NCI-H748 (cell line): ENCODE data around the gene KLK3.

Experiments used
- DNase-seq: peaks from one replicate; lab custom pipeline; 2025; ENCODE audit not compliant: unreplicated experiment; lab: John Stamatoyannopoulos, UW

KLK3 gene

DNA sequence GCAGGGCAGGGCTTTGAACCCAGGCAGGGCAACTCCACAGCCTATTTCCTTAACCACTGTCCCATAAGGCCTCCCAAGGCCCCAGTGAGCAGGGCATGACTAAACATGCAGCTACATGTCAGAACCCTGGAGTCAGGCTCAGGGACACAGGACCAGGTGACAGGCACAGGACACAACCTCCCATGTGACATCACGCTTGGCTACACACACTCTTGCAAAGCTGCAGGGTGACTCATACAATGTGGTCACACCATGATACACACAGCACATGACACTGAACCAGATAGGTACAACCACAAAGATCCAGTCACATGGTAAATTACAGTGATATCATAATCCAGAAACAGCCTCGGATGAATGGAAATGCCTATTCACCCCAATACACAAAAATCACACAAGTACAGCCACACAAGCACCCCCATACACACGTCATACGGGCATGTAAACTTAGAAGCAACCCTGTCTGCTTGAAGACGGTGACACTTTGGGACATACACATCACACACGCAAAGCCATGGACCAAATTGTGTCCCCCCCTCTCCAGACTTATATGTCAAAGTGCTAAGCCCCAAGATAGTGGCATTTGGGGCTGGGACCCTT is 42.0 kb downstream of the KLK3 start:
- DNase-seq = peak; percentile 36

DNA sequence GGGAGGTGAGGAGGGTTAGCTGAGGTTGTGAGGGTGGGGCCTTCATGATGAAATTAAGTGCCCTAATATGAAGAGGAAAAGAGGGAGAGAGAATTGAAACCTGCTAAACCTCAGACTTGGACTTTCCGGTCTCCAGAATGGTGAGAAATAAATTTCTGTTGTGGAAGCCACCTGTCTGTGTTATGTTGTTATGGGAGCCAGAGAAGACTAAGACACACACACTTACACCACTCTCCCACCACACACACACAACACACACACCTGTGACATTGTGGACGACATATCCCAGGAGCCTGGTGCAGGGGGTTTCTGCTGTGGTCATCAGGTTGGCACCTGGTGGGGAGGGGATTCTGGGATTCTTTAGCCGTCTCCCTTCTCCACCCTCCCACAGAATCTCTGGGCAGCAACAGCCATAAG is 42.5 kb downstream of the KLK3 start:
- DNase-seq = no peak

DNA sequence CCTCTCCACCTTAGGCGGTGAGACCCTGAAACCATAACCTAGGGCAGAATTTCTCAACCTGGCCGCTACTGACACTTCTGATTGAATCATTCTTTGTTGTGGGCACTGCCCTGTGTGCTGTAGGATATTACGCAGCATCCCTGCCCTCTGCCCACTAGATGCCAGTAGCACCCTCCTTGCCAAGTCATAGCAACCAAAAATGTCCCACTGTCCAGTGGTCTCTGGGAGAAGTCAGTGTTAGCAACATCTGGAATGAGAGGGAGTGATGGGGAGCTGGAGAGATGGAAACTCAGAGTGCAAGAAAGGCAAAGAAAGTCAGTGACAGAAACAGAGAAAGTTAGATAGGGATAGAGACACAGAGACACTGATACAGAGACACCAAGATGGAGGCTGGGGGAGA is 42.9 kb downstream of the KLK3 start:
- no peak for DNase-seq

DNA sequence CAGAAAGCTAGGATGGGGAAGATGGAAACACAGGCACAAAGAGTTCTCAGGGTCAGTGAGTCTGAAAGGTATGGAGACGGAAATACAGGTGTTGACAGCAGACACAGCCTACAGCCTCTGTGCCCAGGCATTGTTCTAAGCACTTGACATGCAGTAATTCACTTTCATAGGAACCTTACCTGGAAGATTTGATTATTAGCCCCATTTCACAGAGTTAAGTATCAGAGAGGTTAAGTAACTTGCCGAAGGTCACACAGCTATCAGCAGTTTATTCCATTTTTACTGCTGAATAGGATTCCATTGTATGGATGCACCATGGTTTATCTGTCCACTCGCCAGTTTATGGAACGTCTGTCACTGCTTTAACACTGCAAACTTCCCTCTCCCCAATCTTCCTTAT is 43.3 kb downstream of the KLK3 start:
- DNase-seq = no peak

DNA sequence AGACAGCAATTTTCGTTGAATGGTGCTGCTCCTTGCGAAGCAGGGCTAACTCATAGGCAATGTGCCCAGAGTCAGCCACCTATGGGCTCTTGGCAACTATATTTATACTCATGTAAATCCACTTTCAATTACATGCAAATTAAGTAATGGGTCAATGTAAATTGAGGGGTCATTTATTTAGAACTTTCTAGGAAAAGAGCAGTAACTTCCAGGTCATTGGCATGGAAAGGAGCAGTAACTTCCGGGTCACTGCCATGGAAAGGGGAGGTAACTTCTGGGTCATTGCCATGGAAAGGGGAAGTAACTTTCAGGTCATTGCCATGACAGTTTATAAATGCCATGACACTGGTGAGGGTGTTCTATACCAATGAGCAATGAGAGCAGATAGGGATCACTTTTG is 44.9 kb downstream of the KLK3 start:
- no peak for DNase-seq

DNA sequence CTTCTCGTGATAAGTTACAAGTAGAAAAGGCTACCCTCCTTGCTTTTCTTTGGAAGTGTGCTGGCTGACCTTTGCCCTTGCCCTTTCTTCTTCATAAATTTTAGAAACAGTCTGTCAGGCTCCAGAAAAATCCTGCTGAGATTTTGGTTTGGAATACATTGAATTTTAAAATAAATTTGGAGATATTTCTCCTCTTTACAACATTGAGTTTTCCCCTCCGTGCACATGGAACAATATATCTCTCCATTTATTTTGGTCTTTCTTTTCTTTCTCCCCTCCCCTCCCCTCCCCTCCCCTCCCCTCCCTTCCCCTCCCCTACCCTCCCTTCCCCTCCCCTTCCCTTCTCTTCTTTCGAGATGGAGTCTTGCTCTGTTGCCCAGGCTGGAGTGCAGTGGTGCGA is 47.9 kb downstream of the KLK3 start:
- no peak for DNase-seq

DNA sequence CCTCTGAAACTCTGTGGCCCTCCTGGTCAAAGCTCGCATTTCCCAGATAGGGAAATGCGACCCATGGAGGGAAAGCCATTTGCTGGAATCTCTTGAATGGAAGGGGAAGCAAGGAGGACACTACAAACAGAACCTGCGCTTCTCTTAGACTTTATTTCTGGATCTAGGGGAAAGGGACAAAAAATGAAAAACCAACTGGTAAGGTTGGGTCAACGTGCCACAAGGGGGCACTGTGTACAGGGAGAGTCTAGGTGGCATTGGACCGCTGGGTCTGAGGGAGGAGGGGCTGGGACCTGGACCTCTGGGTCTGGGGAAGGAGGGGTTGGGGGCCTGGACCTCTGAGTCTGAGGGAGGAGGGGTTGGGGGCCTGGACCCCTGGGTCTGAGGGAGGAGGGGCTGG is 51.5 kb downstream of the KLK3 start:
- DNase-seq = peak; percentile 63

DNA sequence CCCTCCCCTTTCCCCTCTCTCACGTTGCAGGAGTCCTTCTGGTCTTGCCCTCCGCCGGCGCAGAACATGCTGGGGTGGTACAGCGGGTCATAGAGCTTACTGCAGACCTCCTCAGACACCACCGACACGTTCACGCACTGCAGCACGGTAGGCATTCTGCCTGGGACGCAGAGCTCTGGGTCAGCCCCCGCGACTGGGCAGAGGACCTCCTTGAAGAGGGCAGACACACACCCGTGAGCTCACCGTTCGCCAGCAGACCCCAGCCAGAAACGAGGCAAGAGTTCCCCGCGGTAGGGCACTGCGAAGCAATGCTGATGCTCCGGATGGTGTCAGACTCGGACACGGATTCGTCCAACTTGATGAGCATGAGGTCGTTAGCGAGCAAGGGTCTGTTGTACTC is 53.6 kb downstream of the KLK3 start:
- no peak for DNase-seq

DNA sequence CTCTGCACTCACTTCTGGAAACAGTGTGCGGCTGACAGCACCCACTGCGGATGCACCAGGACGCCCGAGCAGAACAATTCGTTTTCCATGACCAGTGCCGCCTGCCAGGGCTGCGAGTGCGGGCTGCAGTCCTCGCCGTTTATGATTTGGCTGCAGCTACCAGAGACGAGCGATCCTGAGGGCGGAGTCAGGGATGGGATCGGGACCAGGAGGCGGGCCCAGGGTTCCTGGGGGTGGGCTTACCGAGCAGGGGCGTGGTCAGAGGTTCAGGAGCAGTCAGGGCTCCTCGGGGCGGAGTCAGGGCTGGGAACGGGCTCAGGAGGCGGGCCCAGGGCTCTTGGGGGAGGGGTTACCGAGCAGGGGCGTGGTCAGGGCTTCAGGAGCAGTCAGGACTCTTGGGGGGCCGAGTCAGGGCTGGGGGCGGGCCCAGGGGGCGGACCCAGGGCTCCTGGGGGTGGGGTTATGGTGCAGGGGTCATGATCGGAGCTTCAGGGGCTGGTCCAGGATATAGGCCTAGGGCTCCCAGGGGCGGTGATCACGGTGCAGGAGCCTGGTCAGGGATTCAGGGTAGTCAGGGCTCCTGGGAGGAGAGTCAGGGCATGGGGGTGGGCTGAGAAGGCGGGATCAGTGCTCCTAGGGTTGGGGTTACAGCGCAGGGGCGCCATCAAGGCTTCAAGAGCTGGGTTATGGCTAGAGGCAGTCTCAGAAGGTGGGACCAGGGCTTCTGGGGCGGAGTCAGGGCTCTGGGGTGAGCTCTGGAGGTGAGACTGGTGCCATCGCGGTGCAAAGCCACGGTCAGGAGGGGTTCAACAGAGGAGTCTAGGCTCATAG is 54.7 kb downstream of the KLK3 start:
- peak; percentile 69 for DNase-seq
